GM21576 (cell line): Measurements from ENCODE around the gene ATP6V0B.

Source experiments
- ATAC-seq: cut with Tn5 transposase; IDR thresholded peaks from one replicate; pipeline ENCODE4 v1.9.1; 2021; ENCODE audit warnings: mild to moderate bottlenecking, moderate library complexity; ENCODE audit not compliant: unreplicated experiment

The ATP6V0B gene

DNA sequence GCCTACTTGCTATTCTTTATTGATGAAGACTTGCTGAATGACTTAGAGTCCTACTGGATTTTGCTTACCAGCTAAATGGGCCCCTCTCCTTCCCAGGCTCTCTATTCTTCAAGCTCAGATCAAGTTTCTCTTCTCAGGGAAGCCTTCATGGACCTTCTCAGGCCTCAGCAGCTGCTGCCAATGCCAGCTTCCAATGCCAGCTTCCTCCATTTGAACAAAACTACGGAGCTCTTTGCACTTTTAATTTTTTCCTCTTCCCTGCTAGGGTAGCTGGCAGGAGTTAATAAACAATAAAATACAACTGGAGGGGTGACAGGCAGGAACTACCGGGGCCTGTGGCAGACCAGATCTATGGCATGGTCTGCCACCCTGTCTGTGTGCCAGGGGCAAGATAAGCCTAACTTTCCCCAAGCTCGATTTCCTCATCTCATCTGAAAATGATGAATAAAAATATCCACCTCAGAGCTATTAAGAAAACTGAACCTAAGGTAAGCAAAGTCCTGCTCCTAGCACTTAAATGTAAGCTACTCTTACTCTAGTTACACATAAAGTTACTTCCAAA lies 29.0 kb upstream of the ATP6V0B start:
- no peak for ATAC-seq

DNA sequence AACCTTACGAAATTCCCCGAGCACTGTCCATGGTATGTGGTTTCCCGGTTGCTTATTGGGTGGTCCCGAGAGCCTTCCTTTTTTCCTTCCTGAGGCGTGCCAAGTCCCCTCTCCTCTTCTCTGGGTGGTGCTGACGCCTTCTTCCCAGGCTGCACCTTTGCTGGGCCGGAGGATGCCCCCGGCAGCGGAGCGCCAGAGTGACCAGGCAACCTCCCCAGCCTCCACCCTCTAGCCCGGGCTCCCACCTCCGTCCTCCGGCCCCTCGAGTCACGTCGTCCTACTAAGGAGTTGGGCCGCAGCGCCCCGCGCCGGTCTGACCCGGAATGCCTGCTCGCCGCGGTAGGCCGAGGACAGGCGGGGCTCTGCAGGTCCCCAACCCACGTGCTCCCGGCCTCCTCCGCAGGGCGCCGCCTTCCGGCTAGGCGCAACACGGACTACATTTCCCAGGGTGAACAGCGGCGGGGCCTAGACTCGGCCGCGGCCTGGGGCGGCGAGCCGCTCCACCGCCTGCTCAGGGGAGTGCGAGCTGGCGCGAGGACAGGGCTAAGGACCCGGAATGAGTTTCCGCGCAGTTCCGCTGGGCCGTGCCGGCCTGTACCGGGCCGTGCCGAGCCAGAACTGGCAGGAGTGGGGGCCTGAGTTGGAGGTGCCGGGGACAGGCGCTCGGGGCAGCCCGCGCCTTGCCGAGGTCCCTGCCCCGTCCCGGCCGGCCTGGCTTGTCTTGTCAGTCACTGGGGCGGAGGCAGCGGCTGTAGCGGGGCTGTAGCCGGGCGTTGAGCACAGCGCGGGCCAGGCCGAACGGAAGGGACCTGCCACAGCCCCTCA lies 28.3 kb upstream of the ATP6V0B start, which contains the start of gene IPO13:
Gene IPO13 (plus strand): TSS at position 715 of the 825 bp plus-strand sequence. CDS start 651 bp downstream, outside the sequence.
- peak; percentile 91 for ATAC-seq

- ATAC-seq = no peak
Observed at GRCh38 chr1:43947061-43947873, 27.5 kb upstream of the ATP6V0B start.

DNA sequence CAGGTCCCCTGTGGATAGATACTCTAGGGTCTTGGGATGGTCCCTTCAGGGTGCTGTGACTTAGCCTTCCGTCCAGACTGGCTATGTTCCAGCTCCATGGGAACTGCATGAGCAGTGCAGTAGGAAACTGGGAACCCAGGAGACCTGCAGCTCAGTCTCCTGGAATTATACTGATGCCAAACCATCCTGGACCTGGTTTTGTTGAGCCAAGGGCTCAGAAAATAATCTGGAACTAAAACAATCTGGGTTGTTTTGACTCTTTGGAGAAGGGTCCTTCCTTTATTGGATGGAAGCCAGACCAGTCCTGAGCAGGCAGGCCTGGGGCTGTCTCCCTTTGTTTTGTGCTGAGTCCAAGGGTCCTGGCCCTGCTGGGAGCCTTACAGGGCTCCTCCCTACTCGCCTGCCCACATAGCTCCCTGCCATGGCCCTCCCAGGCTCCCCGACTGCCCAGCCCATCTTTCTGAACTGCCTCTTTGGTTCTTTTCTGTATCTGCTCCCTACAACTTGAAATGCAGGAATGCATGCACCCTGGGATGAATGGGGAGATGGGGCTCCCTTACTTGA lies 26.8 kb upstream of the ATP6V0B start:
- no peak for ATAC-seq

- ATAC-seq = no peak
Observed at GRCh38 chr1:43949678-43950077, 25.1 kb upstream of the ATP6V0B start.

DNA sequence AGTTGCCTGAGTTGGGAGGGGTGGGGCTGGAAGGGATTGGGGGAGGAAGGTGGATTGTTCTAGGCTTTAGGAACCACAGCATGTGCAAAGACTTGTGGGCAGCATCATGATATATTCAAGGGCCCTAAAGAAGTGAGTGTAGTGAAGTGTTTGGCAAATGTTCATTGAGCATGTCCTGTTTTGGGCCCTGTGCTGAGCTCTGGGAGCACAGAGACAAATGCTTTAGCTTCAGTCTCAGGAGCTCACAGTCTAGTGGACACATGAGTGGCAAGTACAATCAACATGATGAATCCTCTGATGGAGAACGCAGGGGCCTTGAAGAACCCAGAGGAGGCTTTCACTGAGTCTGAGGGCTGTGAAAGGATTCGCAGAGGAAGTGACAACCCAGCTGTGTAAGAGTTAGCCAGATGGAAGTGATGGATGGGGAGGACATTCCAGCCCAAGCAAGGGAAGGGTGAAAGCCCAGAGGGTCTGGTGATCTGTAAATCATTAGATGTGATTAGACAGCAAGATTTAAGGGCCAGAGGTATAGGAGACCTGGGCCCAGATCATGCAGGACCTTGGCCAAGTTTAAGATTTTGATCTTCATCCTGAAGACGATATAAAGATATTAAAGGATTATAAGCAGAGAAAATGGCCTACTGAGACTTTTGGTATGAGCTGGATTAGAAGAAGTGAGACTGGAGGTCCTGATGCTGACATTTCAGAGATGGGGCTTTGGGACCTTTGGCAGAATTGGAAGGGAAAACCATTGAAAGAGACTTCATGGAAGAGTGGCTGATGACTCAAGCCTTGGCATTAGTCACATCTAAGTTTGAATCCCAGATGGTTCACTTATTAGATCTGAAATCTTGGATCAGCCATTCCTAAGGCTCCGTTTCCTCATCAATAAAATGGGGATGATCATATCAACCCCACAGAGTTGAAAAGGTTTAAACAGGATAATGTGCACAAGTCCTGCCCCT lies 23.5 kb upstream of the ATP6V0B start:
- no peak for ATAC-seq

- ATAC-seq = no peak
Observed at GRCh38 chr1:43952731-43953346, 21.9 kb upstream of the ATP6V0B start.

GRCh38 chr1:43953361-43953760 lies 21.4 kb upstream of the ATP6V0B start:
- no peak for ATAC-seq

- no peak for ATAC-seq
Observed at GRCh38 chr1:43954036-43954435, 20.7 kb upstream of the ATP6V0B start.

GRCh38 chr1:43956234-43956633 lies 18.5 kb upstream of the ATP6V0B start:
- ATAC-seq = no peak

DNA sequence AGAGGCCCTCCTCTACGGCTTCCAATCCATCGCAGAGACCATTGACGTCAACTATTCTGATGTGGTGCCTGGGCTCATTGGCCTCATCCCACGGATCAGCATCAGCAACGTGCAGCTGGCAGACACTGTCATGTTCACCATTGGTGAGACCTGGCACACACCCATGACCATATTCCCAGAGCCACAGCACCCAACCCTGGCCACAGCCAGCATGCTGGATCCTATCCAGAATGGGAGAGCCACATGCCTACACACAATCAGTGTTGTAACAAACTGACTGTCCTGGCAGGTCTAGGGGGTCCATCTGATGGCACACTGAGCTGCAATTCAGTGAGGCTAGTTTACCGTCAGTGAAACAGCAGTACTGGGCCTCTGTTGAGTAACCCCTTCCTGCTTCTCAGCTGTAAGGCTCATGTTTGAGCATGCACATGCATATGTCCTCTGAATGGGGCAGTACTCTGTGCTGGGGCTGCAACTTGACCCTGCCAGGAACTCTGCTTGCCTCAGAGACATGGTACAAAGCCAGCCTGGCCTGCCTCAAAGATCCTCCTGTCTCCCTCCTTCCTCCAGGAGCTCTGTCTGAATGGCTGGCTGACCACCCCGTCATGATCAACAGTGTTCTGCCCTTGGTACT lies 17.2 kb upstream of the ATP6V0B start:
- no peak for ATAC-seq

GRCh38 chr1:43958351-43959255 lies 16.2 kb upstream of the ATP6V0B start:
- no peak for ATAC-seq

GRCh38 chr1:43960798-43961197 lies 14.0 kb upstream of the ATP6V0B start:
- no peak for ATAC-seq

DNA sequence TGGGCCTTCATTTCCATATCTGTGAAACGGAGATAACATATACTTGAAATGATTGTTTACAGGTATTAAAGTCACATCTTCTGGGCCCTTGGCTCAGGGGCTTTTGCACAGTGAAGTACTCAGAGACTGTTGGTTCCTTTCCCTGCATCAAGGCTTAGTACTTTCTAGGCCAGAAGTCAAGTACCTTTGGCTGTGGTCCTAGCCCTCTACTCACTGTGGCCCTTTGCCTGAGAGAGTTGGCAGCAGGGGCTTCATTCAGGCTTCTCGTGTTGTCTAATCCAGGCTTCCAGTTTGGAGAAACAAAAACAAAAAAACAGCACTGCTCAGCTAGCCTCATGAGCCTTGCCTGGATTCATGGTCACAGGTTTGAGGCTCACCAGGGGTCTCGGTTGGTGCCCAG lies 13.1 kb upstream of the ATP6V0B start:
- ATAC-seq = no peak

GRCh38 chr1:43962324-43962723 lies 12.4 kb upstream of the ATP6V0B start:
- ATAC-seq = no peak

GRCh38 chr1:43963006-43963405 lies 11.8 kb upstream of the ATP6V0B start:
- ATAC-seq = no peak

- ATAC-seq = no peak
Observed at GRCh38 chr1:43963890-43964289, 10.9 kb upstream of the ATP6V0B start.

DNA sequence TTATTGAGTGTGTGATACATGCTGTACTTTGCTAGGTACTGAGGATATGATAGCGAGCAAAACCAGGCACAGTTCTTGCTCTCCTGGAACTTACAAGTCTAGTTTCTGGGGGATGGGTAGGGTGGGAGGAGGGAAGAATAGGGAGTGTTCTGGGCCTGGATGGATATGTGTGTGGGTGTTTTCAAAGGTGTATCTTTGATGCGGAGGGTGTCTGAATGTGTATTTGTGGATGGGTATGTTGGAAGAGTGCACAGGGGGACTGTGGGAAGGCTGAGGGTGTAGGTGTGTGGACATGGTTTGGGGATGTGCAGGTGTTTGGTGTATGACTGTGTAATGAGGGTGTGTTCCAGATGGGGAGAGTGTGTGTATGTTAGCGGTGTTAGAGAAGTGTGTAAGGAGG lies 9.4 kb upstream of the ATP6V0B start:
- ATAC-seq = no peak
